LHCN-M2 (cell line): Measurements from ENCODE around the gene COL12A1. TPM values are rescaled to one million over a fixed set of nuclear protein-coding genes. Genes with fewer than 3 reads are reported as not detected.

Source experiments
- DNase-seq: peaks from one replicate; pipeline ENCODE4 v3.0.0-alpha.2; 2012; ENCODE audit warnings: low read depth
- total RNA-seq: library from RNA; depleted of rRNA; stranded (reverse); fragments of >200 nt; gene quantifications from 2 replicates; pipeline ENCODE4 v1.2.3, GENCODE V29; 2014; rRNA removed

Gene COL12A1
- total RNA-seq, 1 experiment from 2014 or later, result 31.5 TPM

DNA sequence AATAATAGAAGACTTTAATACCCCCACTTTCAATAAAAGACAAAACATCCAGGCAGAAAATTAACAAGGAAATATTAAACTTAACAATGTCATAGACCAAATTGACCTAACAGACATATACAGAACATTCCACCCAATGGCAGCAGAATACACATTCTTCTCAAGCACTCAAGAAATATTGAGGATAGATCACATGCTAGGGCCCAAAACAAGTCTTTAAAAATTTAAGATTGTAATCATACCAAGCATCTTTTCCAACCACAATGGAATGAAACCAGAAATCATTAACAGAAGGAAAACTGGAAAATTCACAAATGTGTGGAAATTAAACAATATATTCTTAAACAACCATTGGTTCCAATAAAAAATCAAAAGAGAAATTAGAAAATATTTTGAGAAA lies 161.0 kb downstream of the COL12A1 start:
- no peak for DNase-seq

DNA sequence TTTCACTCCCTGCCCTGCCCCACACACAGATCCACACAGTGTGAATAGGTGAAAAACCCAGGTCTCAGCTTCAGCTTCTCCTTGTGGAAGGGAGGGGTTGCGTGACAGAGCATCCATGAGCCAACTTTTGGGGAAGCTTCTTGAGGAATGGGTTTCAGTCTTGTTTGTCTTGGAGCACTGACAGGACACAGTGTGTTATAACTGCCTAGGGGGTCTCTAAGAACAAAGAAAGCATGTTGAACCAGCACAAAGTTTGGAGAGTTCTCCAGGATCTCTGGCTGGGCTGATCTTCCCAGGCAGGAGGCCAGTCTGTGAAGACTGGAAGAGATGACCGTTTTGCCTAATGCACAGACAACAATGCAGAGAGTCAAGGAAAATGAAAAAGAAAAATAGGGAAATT lies 164.5 kb downstream of the COL12A1 start:
- DNase-seq, result no peak

Other genes with a start within 250 kb of the COL12A1 start
- gene COX7A2, start 37.7 kb upstream of the COL12A1 start, total RNA-seq, result 505 and 1,196 TPM in 2 replicates
- gene TMEM30A, start 78.7 kb upstream of the COL12A1 start, total RNA-seq, result 107 and 111 TPM in 2 replicates